ENCODE results near the gene ENAH.

- TF ChIP-seq ZNF274 (IDR thresholded peaks at IDR 0.05; ENCODE audit: low read depth, low read length): no peak
- no peak for TF ChIP-seq YY1 (IDR thresholded peaks at IDR 0.05; ENCODE audit: insufficient read depth, insufficient read length)
Observed at GRCh38 chr1:225481738-225482137, 171.2 kb downstream of the ENAH start.
